Stimulated activated CD4-positive, alpha-beta T cell treated with anti-CD3 and anti-CD28 coated beads, TNF-alpha, amount 100 ng/mL, for 48 hours (primary cell): Measurements from ENCODE around the gene RPL26.

Source experiments
- DNase-seq, 3 donors: peaks; one replicate each; pipeline ENCODE4 v3.0.0-alpha.2; 2020; ENCODE audit warnings: low read depth in 3 of 3

RPL26 gene

DNA sequence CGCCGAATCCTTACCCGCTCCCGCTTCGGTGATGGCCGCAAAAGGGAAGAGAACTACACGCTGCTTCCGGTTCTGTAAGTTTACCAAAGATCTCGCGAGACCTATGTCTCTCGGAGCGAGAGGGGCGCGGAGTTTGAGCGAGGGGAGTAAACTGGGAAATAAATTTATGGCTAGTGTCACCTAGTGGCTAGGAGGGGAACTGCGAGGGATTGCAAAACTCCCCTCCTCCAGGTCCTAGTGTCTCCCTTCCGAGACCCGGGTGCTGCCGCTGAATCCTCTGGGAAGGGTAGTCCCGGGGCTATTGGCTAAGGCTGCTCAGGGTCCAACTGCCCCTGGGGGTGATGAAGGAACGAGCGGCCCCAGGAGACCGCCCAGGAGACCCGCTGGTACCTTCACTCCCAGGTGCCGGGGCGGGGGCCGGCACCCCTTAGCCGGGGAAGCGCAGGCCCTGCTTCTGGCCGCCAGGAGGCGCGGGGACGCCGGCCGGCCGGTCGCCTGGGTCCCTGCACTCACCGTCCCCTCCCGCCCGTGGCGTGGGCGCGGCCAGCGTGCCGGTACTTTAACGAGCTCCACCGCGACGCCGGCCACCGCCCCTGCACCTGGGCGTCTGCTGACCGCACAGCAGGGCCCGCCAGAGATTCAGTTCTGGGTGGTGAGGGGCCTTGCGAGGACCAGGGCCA is at the start of gene RPL26:
Gene RPL26, minus strand, starts transcription at position 51 of the 680 bp plus-strand sequence. CDS start 883 bp downstream, outside the sequence.
- DNase-seq = peak; percentile 85 to 92 (median 87)

DNA sequence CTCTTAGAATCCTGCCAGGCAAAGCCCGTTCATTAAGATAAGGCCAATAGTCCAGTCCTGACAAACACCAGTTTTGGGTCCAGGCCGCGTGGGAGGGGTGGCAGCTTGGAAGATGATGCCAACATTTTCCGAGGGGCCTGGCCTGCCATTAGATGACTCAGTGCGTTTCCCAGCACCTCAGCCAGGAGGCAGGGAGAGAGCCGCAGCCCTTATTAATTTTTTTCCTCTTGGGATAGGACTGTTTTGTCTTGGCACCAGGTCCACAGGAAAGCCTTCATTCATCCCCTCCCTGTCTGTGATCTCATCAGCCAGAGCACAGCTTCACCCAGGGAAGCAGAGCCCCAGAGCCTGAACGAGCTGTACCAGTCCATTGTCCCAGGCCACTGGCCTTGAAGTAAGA is 48.0 kb upstream of the RPL26 start:
- no peak for DNase-seq

DNA sequence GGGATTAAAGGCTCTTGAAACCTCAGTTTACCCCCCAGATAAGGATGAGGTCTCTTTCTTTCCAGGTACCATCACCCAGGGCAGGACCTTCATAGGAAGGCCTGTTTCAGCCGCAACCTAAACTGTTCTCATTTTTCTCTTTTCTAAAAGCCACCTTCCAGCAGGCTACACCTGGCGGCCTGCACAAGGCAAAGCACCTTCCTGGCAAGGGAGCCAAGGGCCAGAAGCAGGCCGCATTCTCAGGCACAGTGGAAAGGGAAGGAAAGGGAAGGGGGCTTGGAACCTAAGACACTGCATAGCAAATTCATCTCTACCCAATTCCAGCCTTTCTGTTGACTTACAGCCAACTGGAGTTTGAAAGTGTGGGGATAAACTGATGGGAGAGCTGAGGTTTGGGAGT is 43.8 kb upstream of the RPL26 start:
- DNase-seq = no peak

DNA sequence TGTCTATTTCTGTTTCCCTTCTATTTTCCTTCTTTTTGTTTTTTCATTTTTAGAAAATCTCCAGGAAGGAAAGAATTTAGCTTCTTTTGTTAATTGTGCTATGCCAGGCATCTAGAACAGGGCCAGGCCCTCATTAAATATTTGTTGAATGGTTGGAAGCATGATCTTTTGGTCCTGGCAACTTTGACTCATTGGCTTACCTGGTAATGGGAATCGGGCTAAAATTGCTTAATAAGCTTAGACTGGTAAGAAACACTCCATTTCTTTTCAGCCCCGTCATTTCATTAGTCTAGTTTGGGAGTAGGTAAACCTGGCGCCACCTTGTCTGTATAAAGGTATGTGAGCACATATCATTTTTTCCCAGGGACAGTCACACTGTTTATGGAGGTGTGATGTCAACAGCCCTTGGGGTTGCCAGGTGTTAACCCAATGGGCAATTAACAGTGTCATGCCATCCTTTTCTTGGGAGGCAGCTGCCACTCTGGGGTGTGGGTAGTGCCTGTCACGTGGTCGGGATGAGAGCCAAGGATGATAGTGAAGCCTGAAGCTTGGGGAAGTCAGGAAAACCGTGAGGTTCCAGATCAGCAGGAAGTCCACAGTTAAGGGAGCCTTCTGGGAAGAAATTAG is 43.2 kb upstream of the RPL26 start:
- DNase-seq = no peak

DNA sequence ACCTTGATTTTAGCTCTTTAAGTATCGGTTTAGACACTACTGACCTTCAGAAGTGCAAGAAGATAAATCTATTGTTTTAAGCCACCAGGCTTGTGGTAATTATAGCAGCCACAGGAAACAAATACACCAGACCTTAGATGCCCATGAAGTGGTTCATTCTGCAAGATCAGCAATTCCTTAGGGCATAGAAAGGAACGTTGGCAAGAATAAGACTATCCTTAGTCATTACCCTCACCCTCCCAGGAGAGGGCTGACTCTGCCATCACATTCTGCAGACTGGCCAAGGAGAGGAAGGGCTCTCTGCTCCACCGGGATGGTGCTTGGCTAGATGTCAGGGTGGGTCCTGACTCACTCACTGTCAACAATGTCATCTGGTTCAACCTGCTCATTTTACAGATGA is 38.6 kb upstream of the RPL26 start:
- no peak for DNase-seq

DNA sequence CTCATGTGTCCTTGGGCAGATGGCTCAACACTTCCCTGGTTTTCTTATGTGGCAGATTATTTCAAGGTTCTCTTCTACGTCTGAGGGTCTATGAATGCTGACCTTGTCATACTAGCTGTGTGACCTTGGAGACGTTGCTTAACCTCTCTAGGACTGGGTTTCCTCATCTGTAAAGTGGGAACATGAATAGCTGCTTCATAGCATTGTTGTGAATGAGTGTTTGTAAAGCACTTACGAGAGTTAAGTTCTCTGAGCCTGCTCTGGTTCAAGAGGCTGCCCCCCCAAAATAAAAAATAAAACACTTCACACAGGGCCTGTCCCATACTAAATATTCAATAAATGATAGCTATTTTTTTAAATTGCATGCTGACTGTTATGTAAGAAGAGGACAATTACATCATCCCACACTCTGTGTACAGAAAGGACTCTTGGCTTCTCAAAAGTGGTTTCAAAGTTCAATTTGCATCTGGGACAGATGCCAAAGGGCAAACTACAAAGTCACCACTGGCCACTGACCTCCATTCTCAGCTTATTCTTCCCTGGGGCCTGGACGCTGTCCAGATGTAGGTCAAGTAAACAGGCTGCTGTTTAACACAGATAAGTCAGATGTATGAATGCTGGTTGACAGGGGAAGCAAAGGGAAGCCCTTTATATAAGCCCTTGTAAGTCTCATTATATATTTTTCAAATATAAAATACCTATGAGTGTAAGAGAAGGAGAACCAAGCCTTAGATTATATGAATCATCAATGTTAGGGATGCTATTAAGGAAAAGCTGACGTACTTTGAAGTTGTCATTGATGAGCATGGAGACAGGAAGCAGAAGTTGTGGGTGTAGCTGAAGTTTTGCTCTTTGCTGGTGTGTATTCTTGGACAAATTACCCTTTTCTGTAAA is 37.3 kb upstream of the RPL26 start:
- DNase-seq = no peak

DNA sequence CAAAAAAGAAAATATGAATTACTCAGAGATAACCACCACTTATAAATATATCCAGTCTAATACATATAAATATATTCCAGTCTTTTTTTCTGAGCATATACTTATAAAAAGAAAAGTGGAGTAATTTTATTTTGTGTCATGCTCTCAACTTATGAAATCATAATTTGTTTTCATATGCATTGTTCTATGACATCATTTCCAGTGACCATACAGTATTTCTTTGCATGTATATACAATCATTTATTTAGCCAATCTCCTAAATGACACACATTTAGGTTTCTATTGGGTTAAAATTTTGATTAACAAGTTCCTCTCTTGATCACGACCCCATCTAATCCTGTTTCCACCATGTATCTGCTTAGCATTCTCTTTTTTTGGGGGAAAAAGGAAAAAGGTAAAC is 36.3 kb upstream of the RPL26 start:
- DNase-seq = no peak

DNA sequence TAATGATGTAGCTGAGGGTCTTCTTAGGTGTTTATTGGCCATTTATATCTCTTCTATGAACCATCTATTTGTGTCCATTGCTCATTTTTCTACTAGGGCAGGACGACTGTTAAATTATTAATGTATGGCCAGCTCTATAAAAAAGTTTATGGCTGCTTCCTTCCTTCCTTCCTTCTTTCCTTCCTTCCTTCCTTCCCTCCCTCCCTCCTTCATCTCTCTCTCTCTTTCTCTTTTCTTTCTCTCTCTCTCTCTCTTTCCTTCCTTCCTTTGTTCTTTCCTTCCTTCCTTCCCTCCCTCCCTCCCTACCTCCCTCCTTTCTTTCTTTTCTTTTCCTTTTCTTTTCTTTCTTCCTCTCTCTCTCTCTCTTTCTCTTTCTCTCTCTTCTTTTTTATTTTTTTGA is 35.5 kb upstream of the RPL26 start:
- DNase-seq = no peak

DNA sequence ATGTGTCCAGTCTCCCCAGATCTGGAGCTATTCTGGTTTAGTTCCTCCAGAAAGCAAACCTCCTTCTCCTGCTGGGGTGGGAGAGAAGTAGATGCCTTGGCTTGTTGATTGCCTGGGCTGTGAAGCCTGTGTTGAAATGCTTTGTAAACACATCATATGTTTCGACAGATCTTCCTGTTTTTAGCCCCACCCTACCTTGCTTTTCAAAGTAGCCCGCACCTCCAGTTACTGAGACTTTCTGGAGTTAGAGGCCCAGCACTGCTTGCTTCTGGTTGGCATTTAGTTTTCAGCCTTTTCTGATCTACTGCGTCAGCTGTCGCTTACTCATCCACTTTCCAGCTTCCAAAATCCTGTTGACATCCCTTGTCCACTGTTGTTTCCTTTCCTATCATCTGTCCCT is 34.8 kb upstream of the RPL26 start:
- DNase-seq = no peak

DNA sequence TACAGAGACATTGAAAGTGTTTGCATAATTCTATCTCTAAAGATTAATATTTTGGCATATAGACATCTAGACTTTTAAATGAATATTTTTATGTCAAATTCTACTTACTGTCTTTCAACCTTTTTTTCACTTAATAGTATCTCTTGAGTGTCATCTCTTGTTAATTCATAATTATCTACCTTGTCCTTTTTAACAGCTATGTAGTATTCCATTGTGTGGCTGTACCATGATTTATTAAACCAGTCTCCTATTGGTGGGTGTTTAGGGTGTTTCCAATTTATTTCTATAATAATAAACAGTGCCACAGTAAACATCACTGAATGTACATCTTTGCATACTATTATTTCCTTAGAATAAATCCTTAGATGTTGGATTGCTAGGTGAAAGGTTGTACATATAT is 30.9 kb upstream of the RPL26 start:
- no peak for DNase-seq

DNA sequence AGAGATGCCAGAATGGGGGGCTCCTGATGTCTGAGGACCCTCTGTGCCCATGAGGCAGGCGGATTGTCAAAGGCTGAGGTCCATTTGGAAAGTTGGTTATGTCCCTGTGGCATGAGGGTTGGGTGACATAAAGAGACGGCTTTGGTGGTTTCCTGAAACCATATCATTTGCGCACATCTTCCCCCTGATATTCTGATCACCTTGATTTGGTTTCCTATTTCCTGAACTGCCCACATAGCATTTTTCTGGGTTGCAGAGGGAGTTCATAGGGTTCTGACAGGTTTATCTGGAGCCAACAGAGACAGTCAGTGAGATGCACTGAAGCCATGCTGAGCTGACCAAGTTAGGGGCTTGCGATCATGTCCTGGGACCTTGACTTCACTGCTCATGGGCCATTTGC is 30.3 kb upstream of the RPL26 start:
- no peak for DNase-seq

DNA sequence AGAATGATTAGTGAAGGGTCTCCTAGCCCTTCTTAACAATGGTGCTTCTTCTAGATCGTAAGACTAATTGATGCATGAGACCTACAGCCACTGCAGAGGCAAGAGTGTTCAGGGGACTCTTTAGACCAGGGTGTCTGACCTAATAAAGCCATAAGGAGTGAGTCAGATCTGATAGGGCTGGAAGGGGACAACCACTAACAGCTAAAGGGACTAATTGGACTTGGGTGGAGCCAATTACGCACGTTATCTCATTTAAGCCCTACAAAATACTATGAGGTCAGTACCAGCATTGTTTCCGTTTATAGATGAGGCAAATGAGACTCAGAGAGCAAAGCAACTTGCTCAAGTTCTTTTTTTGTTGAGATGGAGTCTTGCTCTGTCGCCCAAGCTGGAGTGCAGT is 29.1 kb upstream of the RPL26 start:
- no peak for DNase-seq

DNA sequence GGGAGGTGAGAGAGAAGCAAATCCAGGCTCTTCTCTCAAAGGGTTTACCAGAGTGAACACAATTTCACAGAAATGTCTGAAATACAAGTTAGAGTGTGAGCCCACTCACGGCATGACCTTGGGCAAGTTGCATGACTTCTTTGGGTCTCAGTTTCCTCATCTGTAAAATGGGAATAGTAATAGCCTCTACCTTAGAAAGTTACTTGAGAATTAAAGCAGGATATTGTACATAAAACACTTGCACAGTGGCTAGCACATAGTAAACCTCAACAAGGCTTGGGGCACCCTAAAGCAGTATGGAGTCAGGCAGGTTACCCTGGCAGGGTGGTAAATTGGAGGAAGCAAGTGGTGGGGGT is 27.9 kb upstream of the RPL26 start:
- DNase-seq = no peak

DNA sequence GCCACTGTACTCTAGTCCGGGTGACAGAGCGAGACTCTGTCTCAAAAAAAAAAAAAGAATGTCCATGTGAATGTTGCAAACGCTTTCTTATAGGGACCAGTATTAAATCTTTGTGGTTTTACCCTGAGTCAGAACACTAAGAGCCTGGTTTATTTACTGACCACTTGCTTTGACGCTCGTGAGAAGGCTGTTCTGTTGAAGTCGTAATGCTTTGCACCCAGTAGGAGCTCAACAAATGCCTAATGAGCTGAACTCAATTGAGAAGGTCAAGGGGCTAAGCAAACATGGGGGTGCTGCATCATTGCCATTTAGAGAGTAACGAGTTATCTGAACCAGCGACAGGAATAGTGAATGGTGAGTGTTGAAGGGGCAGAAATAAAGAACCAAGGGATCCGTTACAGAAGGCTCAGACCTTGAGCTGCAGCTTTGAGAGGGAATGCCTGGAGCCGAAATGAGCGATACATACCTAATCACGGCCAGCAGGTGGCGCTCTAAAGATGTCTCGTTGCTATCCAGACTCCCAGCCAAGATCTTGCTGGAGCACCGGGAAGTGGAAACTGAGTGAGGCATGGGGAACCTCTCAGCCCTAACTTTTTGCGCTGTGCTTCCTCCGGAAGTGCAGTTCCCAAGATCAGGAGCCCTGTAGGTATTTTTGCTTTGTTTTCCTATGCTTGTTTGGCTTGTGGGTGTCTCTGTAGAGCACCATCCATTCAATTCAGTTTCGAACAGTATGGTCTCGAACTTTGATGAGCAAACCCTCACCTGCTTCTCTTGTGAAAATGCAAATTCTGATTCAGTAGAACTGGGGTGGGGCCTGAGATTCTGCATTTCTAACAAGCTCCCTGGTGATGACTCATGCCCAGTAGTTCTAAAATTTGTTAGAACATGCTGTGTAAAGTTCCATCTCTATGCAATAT is 27.2 kb upstream of the RPL26 start:
- DNase-seq = peak; percentile 42 to 75 (median 70)

DNA sequence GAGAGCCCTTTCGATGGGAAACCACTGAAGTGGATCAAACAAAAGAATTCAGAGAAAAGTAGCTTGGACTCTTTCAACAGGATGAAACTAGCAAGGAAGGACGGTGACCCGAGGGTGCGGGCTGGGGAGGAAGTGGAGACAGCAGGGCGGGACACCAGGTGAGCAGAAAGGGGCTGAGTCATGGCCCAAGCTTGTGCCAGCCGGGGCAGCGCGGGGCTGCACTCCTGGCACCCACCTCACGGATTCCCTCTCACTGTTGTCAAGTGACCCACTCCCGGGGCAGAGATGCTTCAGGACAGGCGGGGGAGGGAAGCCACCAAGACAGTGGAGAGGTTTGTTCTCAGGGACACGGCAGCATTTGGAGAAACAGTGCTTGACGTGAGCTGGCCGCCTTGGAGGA is 25.4 kb upstream of the RPL26 start:
- DNase-seq = no peak

DNA sequence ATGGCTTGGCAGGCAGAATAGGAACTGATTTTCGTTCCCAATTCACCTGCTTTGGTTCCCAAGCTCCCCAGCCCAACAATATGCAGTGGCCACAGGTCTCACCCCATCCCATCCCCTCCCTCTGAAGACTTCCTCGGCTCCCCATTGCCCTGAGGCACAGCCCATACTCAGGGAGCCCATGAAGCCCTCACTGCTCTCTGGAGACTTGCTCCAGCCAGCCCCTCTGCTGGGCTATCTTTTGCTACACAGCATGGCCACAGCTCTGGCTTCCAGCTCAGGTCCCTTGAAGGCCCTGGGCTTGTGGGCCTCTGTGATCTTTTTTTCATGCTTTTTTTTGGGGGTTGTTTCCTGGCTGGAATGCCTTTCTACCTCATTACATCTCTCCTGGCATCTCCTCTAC is 23.2 kb upstream of the RPL26 start:
- no peak for DNase-seq

DNA sequence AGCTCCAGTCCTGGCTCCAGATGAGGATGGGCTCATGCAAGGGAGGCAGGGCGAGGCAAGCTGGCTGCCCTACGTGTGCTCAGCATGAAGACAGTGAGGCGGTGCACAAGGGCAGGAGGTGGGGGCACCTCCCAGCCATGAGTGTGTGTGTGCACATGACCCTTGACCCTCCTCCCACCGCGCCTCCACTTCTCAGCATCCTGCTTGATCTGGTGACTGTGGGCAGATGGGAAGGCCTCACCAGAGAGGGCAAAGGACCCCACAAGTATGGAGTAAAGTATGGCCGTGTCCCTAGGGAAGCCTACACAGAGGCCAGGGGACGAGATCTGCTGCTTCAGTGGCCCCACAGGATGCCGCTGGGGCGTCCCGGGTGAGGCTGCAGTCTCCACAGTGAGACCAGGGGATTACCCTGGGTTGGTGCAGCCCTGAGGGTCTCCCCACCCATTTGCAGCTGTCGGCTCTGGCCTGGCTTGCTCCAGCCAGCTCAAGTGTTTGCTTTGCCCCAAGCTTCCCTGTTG is 22.6 kb upstream of the RPL26 start:
- DNase-seq = no peak

DNA sequence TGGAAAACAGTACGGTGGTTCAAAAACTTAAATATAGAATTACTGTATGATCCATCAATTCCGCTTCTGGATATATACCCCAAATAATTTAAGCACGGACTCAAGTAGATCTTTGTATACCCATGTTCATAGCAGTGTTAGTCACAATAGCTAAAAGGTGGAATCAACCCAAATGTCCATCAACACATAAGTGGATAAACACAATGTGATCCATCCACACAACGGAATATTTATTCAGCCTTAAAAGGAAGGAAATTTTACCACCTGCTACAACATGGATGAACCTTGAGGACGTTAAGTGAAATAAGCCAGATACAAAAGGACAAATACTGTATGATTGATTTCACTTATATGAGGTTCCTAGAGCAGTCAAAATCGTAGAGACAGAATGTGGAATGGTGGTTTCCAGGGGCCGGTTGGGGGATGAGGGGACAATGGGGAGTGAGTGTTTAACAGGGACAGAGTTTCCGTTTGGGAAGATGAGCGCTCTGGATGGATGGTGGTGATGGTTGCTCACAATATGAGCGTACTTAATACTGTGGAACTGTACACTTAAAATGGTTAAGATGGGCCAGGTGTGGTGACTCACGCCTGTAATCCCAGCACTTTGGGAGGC is 20.0 kb upstream of the RPL26 start:
- DNase-seq = no peak

DNA sequence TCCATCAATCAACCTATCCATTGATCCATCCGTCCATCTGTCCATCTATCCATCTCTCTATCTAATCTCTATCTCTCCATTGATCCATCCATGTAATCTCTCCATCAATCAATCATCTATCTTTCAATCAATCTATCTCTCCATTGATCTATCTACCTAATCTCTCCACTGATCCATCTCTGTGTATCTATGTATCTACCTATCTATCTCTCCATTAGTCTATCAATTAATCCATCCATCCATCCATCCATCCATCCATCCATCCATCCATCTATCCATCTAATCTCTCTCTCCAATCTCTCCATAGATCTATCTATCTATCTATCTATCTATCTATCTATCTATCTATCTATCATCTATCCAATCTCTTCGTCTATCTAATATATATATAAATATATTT is 18.1 kb upstream of the RPL26 start:
- no peak for DNase-seq

DNA sequence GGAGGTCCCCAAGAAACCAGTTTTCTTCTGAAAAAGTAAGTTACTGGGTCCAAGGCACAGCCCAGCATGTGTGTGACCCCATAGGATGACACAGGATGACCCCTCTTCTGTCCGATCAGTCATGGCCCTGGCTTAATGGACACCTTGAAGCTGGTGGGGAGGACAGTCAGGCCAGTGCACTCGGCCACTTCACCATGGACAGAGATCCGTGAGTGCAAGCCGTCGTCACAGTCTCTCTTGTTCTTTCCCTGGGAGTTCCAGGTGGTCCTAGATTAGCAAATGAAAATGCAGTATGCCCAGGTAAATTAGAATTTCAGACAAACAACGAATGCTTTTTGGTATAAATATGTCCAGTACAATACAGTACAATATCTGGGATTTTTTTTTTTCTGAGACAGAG is 16.0 kb upstream of the RPL26 start:
- no peak for DNase-seq

DNA sequence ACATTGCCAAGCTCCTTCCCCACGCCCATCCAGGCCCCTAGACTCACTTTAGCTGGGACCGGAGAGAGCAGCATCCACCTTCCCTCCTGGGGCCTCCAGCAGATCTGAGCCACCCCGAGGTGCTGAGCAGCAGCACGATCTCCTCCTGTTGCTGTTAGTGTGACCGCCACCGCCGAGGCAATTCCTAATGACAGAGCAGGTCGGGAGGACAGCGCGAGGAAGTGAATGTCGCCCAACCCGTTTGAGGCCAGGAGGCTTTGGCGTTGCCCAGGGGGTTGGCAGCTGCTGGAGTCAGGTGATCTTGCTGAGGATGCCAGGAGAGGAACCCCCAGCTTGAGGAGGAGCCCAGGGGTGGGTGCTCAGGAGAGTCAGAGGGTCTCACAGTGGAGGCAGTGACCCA is 14.6 kb upstream of the RPL26 start, which contains the start of gene RNF222:
Gene RNF222, minus strand, starts transcription at position 192 of the 400 bp plus-strand sequence. CDS start 4,366 bp downstream, outside the sequence.
- DNase-seq = no peak
